Measurements from ENCODE around the gene FAM50B. TPM values are rescaled to one million over a fixed set of nuclear protein-coding genes. Genes with fewer than 3 reads are reported as not detected.
"Not testable (repeated sequence)": the region's sequence is repeated elsewhere in the genome, so short reads cannot be mapped to it uniquely, and the experiment has no call there.

FAM50B gene
- total RNA-seq, 4 donors from 2014 or later, result 1.8 to 25.4 (median 12.2) TPM

GRCh38 chr6:3862038-3862437 is 12.9 kb downstream of the FAM50B start:
- H3K4me1 ChIP-seq, result no peaks in the 10 kb centered on the region
- TF ChIP-seq POLR2A (IDR thresholded peaks at IDR 0.05), result no peak
- TF ChIP-seq CTCF (IDR thresholded peaks at IDR 0.05), result no peak
- no peak for DNase-seq
- no peak overlapping the region for H3K4me3 ChIP-seq
- H3K27me3 ChIP-seq, result no peaks in the 10 kb centered on the region
- no peaks in the 10 kb centered on the region for H3K36me3 ChIP-seq
- H3K27ac ChIP-seq, result no peak overlapping the region
- intact Hi-C loops (cut with DNase I; ENCODE audit: low total_unique reads), result no loop called here
- H3K9me3 ChIP-seq, result no peaks in the 10 kb centered on the region

DNA sequence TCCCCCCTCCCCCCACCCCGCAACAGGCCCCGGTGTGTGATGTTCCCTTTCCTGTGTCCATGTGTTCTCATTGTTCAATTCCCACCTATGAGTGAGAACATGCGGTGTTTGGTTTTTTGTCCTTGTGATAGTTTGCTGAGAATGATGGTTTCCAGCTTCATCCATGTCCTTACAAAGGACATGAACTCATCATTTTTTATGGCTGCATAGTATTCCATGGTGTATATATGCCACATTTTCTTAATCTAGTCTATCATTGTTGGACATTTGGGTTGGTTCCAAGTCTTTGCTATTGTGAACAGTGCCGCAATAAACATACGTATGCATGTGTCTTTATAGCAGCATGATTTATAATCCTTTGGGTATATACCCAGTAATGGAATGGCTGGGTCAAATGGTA is 14.1 kb downstream of the FAM50B start:
- H3K36me3 ChIP-seq; H3K4me3 ChIP-seq; H3K9me3 ChIP-seq; DNase-seq; intact Hi-C loops (cut with DNase I; ENCODE audit: low total_unique reads); H3K27ac ChIP-seq; H3K27me3 ChIP-seq; H3K4me1 ChIP-seq: not testable (repeated sequence)

DNA sequence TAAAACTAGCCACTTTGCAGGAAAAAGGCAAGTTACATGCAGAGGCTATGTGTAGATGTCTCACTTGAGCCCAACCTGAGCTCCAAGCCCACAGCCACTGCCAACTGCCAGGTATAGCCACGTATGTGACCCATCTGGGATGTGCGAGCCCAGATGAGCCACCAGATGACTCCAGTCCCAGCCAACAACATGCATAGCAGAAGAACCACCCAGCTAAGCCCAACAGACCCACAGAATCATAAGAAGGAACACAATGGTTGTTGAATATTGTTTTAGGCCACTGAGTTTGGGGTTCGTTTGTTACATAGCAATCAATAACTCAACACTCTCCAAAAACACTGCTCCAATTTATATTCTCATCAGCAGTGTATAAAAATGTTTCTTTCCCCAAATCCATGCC is 16.3 kb downstream of the FAM50B start:
- TF ChIP-seq CTCF (IDR thresholded peaks at IDR 0.05), result no peak
- TF ChIP-seq POLR2A (IDR thresholded peaks at IDR 0.05), result no peak
- H3K9me3 ChIP-seq, result no peaks in the 10 kb centered on the region
- DNase-seq, result no peak
- no peak overlapping the region for H3K27ac ChIP-seq
- no peaks in the 10 kb centered on the region for H3K4me1 ChIP-seq
- no peaks in the 10 kb centered on the region for H3K27me3 ChIP-seq
- no peaks in the 10 kb centered on the region for H3K36me3 ChIP-seq
- H3K4me3 ChIP-seq, result no peak overlapping the region
- intact Hi-C loops (cut with DNase I; ENCODE audit: low total_unique reads), result no loop called here

- no peak for DNase-seq
These were observed 18.7 kb downstream of the FAM50B start for GRCh38 chr6:3867641-3868502.

GRCh38 chr6:3868544-3868943 is 19.4 kb downstream of the FAM50B start:
- no peaks in the 10 kb centered on the region for H3K36me3 ChIP-seq
- H3K9me3 ChIP-seq, result no peaks in the 10 kb centered on the region
- no peak for TF ChIP-seq CTCF (IDR thresholded peaks at IDR 0.05)
- TF ChIP-seq POLR2A (IDR thresholded peaks at IDR 0.05), result no peak
- intact Hi-C loops (cut with DNase I; ENCODE audit: low total_unique reads), result no loop called here
- no peak overlapping the region for H3K27ac ChIP-seq
- no peaks in the 10 kb centered on the region for H3K27me3 ChIP-seq
- DNase-seq, result no peak
- H3K4me3 ChIP-seq, result no peak overlapping the region
- no peaks in the 10 kb centered on the region for H3K4me1 ChIP-seq

More at GRCh38 chr6:3867641-3868502, 18.7 kb downstream of the FAM50B start:
- Histone ChIP-seq H3K27me3 (no peaks in the 10 kb centered on the region), H3K9me3 (no peaks in the 10 kb centered on the region), H3K4me3 (no peak overlapping the region), H3K4me1 (no peaks in the 10 kb centered on the region), H3K36me3 (no peaks in the 10 kb centered on the region), H3K27ac (no peak overlapping the region)
- intact Hi-C loops (cut with DNase I; ENCODE audit: low total_unique reads), result no loop called here
- no peak for TF ChIP-seq CTCF (IDR thresholded peaks at IDR 0.05)
- TF ChIP-seq POLR2A (IDR thresholded peaks at IDR 0.05), result no peak

All from uterus (tissue), 4 donors.